Measurements from ENCODE around the gene S100A9. TPM values are rescaled to one million over a fixed set of nuclear protein-coding genes. Genes with fewer than 3 reads are reported as not detected.

S100A9 gene
- total and polyA plus RNA-seq, 2 experiments from 2014 or later, result not detected

- no peaks in the 10 kb centered on the region for H4K20me1 ChIP-seq (replicated peaks; ENCODE audit: insufficient read depth)
- peaks cover 9% of the 10 kb centered on the region for H3K27me3 Mint-ChIP-seq (ENCODE audit: insufficient read depth, low read depth, poor library complexity)
- DNase-seq (ENCODE audit: low spot score) (no peak), ATAC-seq (no peak)
- no peaks in the 10 kb centered on the region for H3K79me2 ChIP-seq (replicated peaks; ENCODE audit: insufficient read depth)
- no peaks in the 10 kb centered on the region for H3K27me3 ChIP-seq (ENCODE audit: insufficient read depth)
- H3K4me1 ChIP-seq (ENCODE audit: insufficient read depth), result no peaks in the 10 kb centered on the region
- H3K36me3 ChIP-seq (ENCODE audit: insufficient read depth), result no peaks in the 10 kb centered on the region
- TF ChIP-seq ZNF114 (CRISPR knock-in tag; IDR thresholded peaks at IDR 0.05), result no peak
- no peak for TF ChIP-seq POLR2AphosphoS5 (IDR thresholded peaks at IDR 0.05; ENCODE audit: low read depth)
- TF ChIP-seq CREB1 (CRISPR knock-in tag; IDR thresholded peaks at IDR 0.05; ENCODE audit: low read depth), result no peak
- TF ChIP-seq NANOG (IDR thresholded peaks at IDR 0.05; ENCODE audit: borderline replicate concordance), result no peak
- TF ChIP-seq, protein P1, sequence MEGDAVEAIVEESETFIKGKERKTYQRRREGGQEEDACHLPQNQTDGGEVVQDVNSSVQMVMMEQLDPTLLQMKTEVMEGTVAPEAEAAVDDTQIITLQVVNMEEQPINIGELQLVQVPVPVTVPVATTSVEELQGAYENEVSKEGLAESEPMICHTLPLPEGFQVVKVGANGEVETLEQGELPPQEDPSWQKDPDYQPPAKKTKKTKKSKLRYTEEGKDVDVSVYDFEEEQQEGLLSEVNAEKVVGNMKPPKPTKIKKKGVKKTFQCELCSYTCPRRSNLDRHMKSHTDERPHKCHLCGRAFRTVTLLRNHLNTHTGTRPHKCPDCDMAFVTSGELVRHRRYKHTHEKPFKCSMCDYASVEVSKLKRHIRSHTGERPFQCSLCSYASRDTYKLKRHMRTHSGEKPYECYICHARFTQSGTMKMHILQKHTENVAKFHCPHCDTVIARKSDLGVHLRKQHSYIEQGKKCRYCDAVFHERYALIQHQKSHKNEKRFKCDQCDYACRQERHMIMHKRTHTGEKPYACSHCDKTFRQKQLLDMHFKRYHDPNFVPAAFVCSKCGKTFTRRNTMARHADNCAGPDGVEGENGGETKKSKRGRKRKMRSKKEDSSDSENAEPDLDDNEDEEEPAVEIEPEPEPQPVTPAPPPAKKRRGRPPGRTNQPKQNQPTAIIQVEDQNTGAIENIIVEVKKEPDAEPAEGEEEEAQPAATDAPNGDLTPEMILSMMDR (conservative IDR thresholded peaks at IDR 0.05; ENCODE audit: low read depth in 2 of 2), result no peak
- TF ChIP-seq, protein P2, sequence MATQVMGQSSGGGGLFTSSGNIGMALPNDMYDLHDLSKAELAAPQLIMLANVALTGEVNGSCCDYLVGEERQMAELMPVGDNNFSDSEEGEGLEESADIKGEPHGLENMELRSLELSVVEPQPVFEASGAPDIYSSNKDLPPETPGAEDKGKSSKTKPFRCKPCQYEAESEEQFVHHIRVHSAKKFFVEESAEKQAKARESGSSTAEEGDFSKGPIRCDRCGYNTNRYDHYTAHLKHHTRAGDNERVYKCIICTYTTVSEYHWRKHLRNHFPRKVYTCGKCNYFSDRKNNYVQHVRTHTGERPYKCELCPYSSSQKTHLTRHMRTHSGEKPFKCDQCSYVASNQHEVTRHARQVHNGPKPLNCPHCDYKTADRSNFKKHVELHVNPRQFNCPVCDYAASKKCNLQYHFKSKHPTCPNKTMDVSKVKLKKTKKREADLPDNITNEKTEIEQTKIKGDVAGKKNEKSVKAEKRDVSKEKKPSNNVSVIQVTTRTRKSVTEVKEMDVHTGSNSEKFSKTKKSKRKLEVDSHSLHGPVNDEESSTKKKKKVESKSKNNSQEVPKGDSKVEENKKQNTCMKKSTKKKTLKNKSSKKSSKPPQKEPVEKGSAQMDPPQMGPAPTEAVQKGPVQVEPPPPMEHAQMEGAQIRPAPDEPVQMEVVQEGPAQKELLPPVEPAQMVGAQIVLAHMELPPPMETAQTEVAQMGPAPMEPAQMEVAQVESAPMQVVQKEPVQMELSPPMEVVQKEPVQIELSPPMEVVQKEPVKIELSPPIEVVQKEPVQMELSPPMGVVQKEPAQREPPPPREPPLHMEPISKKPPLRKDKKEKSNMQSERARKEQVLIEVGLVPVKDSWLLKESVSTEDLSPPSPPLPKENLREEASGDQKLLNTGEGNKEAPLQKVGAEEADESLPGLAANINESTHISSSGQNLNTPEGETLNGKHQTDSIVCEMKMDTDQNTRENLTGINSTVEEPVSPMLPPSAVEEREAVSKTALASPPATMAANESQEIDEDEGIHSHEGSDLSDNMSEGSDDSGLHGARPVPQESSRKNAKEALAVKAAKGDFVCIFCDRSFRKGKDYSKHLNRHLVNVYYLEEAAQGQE (IDR thresholded peaks at IDR 0.05; ENCODE audit: unreplicated experiment), result no peak
- TF ChIP-seq, protein P3, sequence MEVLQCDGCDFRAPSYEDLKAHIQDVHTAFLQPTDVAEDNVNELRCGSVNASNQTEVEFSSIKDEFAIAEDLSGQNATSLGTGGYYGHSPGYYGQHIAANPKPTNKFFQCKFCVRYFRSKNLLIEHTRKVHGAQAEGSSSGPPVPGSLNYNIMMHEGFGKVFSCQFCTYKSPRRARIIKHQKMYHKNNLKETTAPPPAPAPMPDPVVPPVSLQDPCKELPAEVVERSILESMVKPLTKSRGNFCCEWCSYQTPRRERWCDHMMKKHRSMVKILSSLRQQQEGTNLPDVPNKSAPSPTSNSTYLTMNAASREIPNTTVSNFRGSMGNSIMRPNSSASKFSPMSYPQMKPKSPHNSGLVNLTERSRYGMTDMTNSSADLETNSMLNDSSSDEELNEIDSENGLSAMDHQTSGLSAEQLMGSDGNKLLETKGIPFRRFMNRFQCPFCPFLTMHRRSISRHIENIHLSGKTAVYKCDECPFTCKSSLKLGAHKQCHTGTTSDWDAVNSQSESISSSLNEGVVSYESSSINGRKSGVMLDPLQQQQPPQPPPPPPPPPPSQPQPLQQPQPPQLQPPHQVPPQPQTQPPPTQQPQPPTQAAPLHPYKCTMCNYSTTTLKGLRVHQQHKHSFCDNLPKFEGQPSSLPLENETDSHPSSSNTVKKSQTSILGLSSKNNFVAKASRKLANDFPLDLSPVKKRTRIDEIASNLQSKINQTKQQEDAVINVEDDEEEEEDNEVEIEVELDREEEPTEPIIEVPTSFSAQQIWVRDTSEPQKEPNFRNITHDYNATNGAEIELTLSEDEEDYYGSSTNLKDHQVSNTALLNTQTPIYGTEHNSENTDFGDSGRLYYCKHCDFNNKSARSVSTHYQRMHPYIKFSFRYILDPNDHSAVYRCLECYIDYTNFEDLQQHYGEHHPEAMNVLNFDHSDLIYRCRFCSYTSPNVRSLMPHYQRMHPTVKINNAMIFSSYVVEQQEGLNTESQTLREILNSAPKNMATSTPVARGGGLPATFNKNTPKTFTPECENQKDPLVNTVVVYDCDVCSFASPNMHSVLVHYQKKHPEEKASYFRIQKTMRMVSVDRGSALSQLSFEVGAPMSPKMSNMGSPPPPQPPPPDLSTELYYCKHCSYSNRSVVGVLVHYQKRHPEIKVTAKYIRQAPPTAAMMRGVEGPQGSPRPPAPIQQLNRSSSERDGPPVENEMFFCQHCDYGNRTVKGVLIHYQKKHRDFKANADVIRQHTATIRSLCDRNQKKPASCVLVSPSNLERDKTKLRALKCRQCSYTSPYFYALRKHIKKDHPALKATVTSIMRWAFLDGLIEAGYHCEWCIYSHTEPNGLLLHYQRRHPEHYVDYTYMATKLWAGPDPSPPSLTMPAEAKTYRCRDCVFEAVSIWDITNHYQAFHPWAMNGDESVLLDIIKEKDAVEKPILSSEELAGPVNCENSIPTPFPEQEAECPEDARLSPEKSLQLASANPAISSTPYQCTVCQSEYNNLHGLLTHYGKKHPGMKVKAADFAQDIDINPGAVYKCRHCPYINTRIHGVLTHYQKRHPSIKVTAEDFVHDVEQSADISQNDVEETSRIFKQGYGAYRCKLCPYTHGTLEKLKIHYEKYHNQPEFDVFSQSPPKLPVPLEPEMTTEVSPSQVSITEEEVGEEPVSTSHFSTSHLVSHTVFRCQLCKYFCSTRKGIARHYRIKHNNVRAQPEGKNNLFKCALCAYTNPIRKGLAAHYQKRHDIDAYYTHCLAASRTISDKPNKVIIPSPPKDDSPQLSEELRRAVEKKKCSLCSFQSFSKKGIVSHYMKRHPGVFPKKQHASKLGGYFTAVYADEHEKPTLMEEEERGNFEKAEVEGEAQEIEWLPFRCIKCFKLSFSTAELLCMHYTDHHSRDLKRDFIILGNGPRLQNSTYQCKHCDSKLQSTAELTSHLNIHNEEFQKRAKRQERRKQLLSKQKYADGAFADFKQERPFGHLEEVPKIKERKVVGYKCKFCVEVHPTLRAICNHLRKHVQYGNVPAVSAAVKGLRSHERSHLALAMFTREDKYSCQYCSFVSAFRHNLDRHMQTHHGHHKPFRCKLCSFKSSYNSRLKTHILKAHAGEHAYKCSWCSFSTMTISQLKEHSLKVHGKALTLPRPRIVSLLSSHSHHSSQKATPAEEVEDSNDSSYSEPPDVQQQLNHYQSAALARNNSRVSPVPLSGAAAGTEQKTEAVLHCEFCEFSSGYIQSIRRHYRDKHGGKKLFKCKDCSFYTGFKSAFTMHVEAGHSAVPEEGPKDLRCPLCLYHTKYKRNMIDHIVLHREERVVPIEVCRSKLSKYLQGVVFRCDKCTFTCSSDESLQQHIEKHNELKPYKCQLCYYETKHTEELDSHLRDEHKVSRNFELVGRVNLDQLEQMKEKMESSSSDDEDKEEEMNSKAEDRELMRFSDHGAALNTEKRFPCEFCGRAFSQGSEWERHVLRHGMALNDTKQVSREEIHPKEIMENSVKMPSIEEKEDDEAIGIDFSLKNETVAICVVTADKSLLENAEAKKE (CRISPR knock-in tag; IDR thresholded peaks at IDR 0.05), result no peak
- TF ChIP-seq ETS1 (IDR thresholded peaks at IDR 0.05), result no peak
- no peak for TF ChIP-seq ZNF331 (CRISPR knock-in tag; IDR thresholded peaks at IDR 0.05; ENCODE audit: low read depth)
- H3K27ac ChIP-seq (ENCODE audit: low read depth), result no peak overlapping the region
- no peak overlapping the region for H3K4me2 ChIP-seq
- no peaks in the 10 kb centered on the region for H3K9me3 Mint-ChIP-seq
- H3K9me2 ChIP-seq (ENCODE audit: insufficient read depth), result peaks cover 13% of the 10 kb centered on the region
- no peak overlapping the region for H3K4me3 ChIP-seq
- H3K36me3 Mint-ChIP-seq (ENCODE audit: low read depth), result no peaks in the 10 kb centered on the region
- H3K4me3 Mint-ChIP-seq, result no peak overlapping the region
- peaks cover 12% of the 10 kb centered on the region; the same call in 2 of the 3 replicates for H3K4me1 Mint-ChIP-seq
- no peak overlapping the region for H3K27ac Mint-ChIP-seq
- H3F3A ChIP-seq (replicated peaks; ENCODE audit: low read depth), result no peaks in the 10 kb centered on the region
- H2AFZ ChIP-seq, result no peak overlapping the region
These were observed 12.2 kb upstream of the S100A9 start for GRCh38 chr1:153345187-153346076.
